Hepatocyte (in vitro differentiated cells): ENCODE measurements around the gene GNAO1. TPM values are rescaled to one million over a fixed set of nuclear protein-coding genes. Genes with fewer than 3 reads are reported as not detected.
A peak's percentile ranks its signal among the peaks of the same experiment; 100 is the strongest.

Experiments
- DNase-seq: peaks from one replicate; pipeline ENCODE4 v3.0.0-alpha.2; 2016; ENCODE audit warnings: low spot score
- H2AFZ ChIP-seq: fragments of 200-600 bp; sonication (generic); 2 replicates; pipeline ENCODE4 v1.6.0; 2016; ENCODE audit warnings: antibody characterized with exemption, mild to moderate bottlenecking
- H3K27ac ChIP-seq: fragments of 200-600 bp; sonication (generic); 2 replicates; pipeline ENCODE4 v1.5.1; 2016; ENCODE audit warnings: mild to moderate bottlenecking
- H3K27me3 ChIP-seq: fragments of 200-600 bp; sonication (generic); 2 replicates; pipeline ENCODE4 v1.6.1; 2016
- H3K36me3 ChIP-seq: fragments of 200-600 bp; sonication (generic); replicated peaks from 2 replicates; pipeline ENCODE4 v1.5.1; 2016; ENCODE audit warnings: low read depth; ENCODE audit not compliant: insufficient read depth
- H3K4me1 ChIP-seq: fragments of 200-600 bp; sonication (generic); 2 replicates; pipeline ENCODE4 v1.5.1; 2016; ENCODE audit warnings: mild to moderate bottlenecking, moderate library complexity; ENCODE audit not compliant: insufficient read depth
- H3K4me2 ChIP-seq: fragments of 200-600 bp; sonication (generic); 2 replicates; pipeline ENCODE4 v1.6.0; 2016
- H3K4me3 ChIP-seq: fragments of 200-600 bp; sonication (generic); 2 replicates; pipeline ENCODE4 v1.5.1; 2016; ENCODE audit warnings: mild to moderate bottlenecking
- H3K79me2 ChIP-seq: fragments of 200-600 bp; sonication (generic); 2 replicates; pipeline ENCODE4 v1.6.0; 2017; ENCODE audit warnings: mild to moderate bottlenecking
- H3K9me2 ChIP-seq: fragments of 200-600 bp; sonication (generic); replicated peaks from 2 replicates; pipeline ENCODE4 v1.6.0; 2017; ENCODE audit warnings: mild to moderate bottlenecking; ENCODE audit not compliant: insufficient read depth
- H3K9me3 ChIP-seq: fragments of 200-600 bp; sonication (generic); 2 replicates; pipeline ENCODE4 v1.5.1; 2016; ENCODE audit warnings: low read depth, mild to moderate bottlenecking
- H4K20me1 ChIP-seq: fragments of 200-600 bp; sonication (generic); 2 replicates; pipeline ENCODE4 v1.6.0; 2016; ENCODE audit warnings: mild to moderate bottlenecking; ENCODE audit not compliant: insufficient read depth, poor library complexity, severe bottlenecking
- CTCF ChIP-seq: fragments of 200-600 bp; sonication (generic); IDR thresholded peaks from 2 replicates; pipeline ENCODE4 v1.5.1; 2016; ENCODE audit warnings: antibody characterized with exemption, mild to moderate bottlenecking; ENCODE audit not compliant: poor library complexity
- EZH2 ChIP-seq: fragments of 200-600 bp; sonication (generic); IDR thresholded peaks from 2 replicates; pipeline ENCODE4 v1.6.1; 2016; ENCODE audit warnings: antibody characterized with exemption, mild to moderate bottlenecking, borderline replicate concordance
- EZH2phosphoT487 ChIP-seq: fragments of 200-600 bp; sonication (generic); IDR thresholded peaks from one replicate; pipeline ENCODE4 v1.6.1; 2018; ENCODE audit warnings: antibody characterized with exemption, mild to moderate bottlenecking, low read depth, moderate library complexity; ENCODE audit not compliant: unreplicated experiment, severe bottlenecking
- WGBS: methylation state at CpG from one replicate; pipeline ENCODE4 v1.1.6; 2016; ENCODE audit warnings: low lambda C conversion rate; ENCODE audit errors: missing lambda C conversion rate; 5-methylcytosine and 5-hydroxymethylcytosine counted together
- polyA plus RNA-seq: library from polyadenylated mRNA; unstranded; fragments of >200 nt; fragmentation: Nextera tagmentation; extraction: Ambion mirVana; gene quantifications from 2 replicates; pipeline ENCODE4 v1.2.1, GENCODE V29; 2016
- total RNA-seq: library from RNA; depleted of rRNA; stranded (reverse); fragments of >200 nt; gene quantifications from 2 replicates; pipeline ENCODE4 v1.2.3, GENCODE V29; 2014

GNAO1 gene
- total and polyA plus RNA-seq, 2 experiments from 2014 or later, result 0.77 to 2.2 TPM

GRCh38 chr16:56211435-56211981 lies 20.2 kb downstream of the GNAO1 start:
- Histone ChIP-seq H3K9me3 (no peaks in the 10 kb centered on the region), H3K4me3 (no peak overlapping the region), H3K79me2 (no peaks in the 10 kb centered on the region), H4K20me1 (no peaks in the 10 kb centered on the region), H3K4me1 (peaks cover 13% of the 10 kb centered on the region), H3K36me3 (no peaks in the 10 kb centered on the region), H3K9me2 (no peaks in the 10 kb centered on the region), H3K27me3 (no peaks in the 10 kb centered on the region), H3K4me2 (peak overlapping the region; percentile 62), H2AFZ (peak overlapping the region; percentile 35), H3K27ac (peak overlapping the region; percentile 34)
- TF ChIP-seq EZH2 (no peak), EZH2phosphoT487 (no peak), CTCF (no peak)
- whole genome bisulfite sequencing, result 37% methylated on average over 7 of the region's 7 CpGs
- no peak for DNase-seq

- Histone ChIP-seq H3K4me1 (peaks cover 13% of the 10 kb centered on the region), H2AFZ (no peak overlapping the region), H3K79me2 (no peaks in the 10 kb centered on the region), H4K20me1 (no peaks in the 10 kb centered on the region), H3K36me3 (no peaks in the 10 kb centered on the region), H3K9me3 (no peaks in the 10 kb centered on the region), H3K9me2 (no peaks in the 10 kb centered on the region), H3K27me3 (no peaks in the 10 kb centered on the region), H3K4me3 (no peak overlapping the region), H3K4me2 (peak overlapping the region; percentile 62), H3K27ac (peak overlapping the region; percentile 34)
- TF ChIP-seq EZH2, result no peak
- no peak for TF ChIP-seq CTCF
- TF ChIP-seq EZH2phosphoT487, result no peak
- 58% methylated on average over 6 of the region's 6 CpGs for WGBS
- no peak for DNase-seq
Measured at GRCh38 chr16:56212144-56212543, 20.9 kb downstream of the GNAO1 start.

GRCh38 chr16:56221995-56222394 lies 30.7 kb downstream of the GNAO1 start:
- no peaks in the 10 kb centered on the region for H3K9me3 ChIP-seq
- H3K9me2 ChIP-seq, result no peaks in the 10 kb centered on the region
- WGBS, result 49% methylated on average over 2 of the region's 2 CpGs
- no peak overlapping the region for H3K27ac ChIP-seq
- no peaks in the 10 kb centered on the region for H3K4me1 ChIP-seq
- no peaks in the 10 kb centered on the region for H3K36me3 ChIP-seq
- H4K20me1 ChIP-seq, result no peaks in the 10 kb centered on the region
- no peaks in the 10 kb centered on the region for H3K79me2 ChIP-seq
- no peak overlapping the region for H2AFZ ChIP-seq
- TF ChIP-seq EZH2phosphoT487 (no peak), CTCF (no peak), EZH2 (no peak)
- no peak for DNase-seq
- H3K4me2 ChIP-seq, result no peak overlapping the region
- H3K27me3 ChIP-seq, result no peaks in the 10 kb centered on the region
- H3K4me3 ChIP-seq, result no peak overlapping the region
